DOHH2 (cell line): Measurements from ENCODE around the gene PABPC3.

Experiments used
- H3F3A ChIP-seq: fragments of 200-600 bp; sonication (generic), shearing (Covaris generic); 2 replicates; pipeline ENCODE4 v1.6.0; 2016; ENCODE audit warnings: antibody characterized with exemption, mild to moderate bottlenecking; ENCODE audit not compliant: control insufficient read depth, insufficient read depth
- H3K27ac ChIP-seq: fragments of 200-600 bp; sonication (generic); 2 replicates; pipeline ENCODE4 v1.5.1; 2014; ENCODE audit warnings: low read depth, mild to moderate bottlenecking, low read length, moderate library complexity
- H3K27me3 ChIP-seq: fragments of 200-600 bp; sonication (generic); 2 replicates; pipeline ENCODE4 v1.6.1; 2014; ENCODE audit warnings: mild to moderate bottlenecking, low read length, mixed read lengths; ENCODE audit not compliant: control insufficient read depth
- H3K36me3 ChIP-seq: fragments of 200-600 bp; sonication (generic); 2 replicates; pipeline ENCODE4 v1.6.1; 2014; ENCODE audit warnings: mild to moderate bottlenecking, low read length, moderate library complexity, mixed read lengths; ENCODE audit not compliant: control insufficient read depth
- H3K4me1 ChIP-seq: fragments of 200-600 bp; sonication (generic); 2 replicates; pipeline ENCODE4 v1.6.1; 2014; ENCODE audit warnings: mild to moderate bottlenecking, low read length, mixed read lengths; ENCODE audit not compliant: control insufficient read depth
- H3K4me2 ChIP-seq: fragments of 200-600 bp; sonication (generic); 2 replicates; pipeline ENCODE4 v1.6.0; 2014; ENCODE audit warnings: mild to moderate bottlenecking, low read length, moderate library complexity
- H3K4me3 ChIP-seq: fragments of 200-600 bp; sonication (generic); 2 replicates; pipeline ENCODE4 v1.5.1; 2014; ENCODE audit warnings: mild to moderate bottlenecking, low read length, mixed read lengths
- H3K79me2 ChIP-seq: fragments of 200-600 bp; sonication (generic); 2 replicates; pipeline ENCODE4 v1.6.1; 2014; ENCODE audit warnings: mild to moderate bottlenecking, low read length, mixed read lengths; ENCODE audit not compliant: control insufficient read depth
- H3K9me2 ChIP-seq: fragments of 200-600 bp; sonication (generic); replicated peaks from 2 replicates; pipeline ENCODE4 v1.6.1; 2014; ENCODE audit warnings: mild to moderate bottlenecking, low read length, mixed read lengths; ENCODE audit not compliant: control insufficient read depth
- H3K9me3 ChIP-seq: fragments of 200-600 bp; sonication (generic); 2 replicates; pipeline ENCODE4 v1.6.1; 2014; ENCODE audit warnings: antibody characterized with exemption, low read length, mixed read lengths; ENCODE audit not compliant: control insufficient read depth, insufficient read depth
- H4K20me1 ChIP-seq: fragments of 200-600 bp; sonication (generic); 2 replicates; pipeline ENCODE4 v1.6.0; 2014; ENCODE audit warnings: low read depth, mild to moderate bottlenecking, antibody characterized with exemption, low read length, moderate library complexity; ENCODE audit not compliant: control insufficient read depth, insufficient read depth
- EZH2phosphoT487 ChIP-seq: fragments of 200-600 bp; sonication (generic); IDR thresholded peaks from 2 replicates; pipeline ENCODE4 v1.6.1; 2017; ENCODE audit warnings: borderline replicate concordance, mild to moderate bottlenecking, antibody characterized with exemption, low read length, moderate library complexity, mixed read lengths
- TF ChIP-seq, protein P1 (sequence below): fragments of 200-600 bp; sonication (generic); IDR thresholded peaks from one replicate; pipeline ENCODE4 v1.5.1; 2014; ENCODE audit warnings: antibody characterized with exemption, mild to moderate bottlenecking, low read depth, low read length; ENCODE audit not compliant: poor library complexity, severe bottlenecking

The PABPC3 gene

DNA sequence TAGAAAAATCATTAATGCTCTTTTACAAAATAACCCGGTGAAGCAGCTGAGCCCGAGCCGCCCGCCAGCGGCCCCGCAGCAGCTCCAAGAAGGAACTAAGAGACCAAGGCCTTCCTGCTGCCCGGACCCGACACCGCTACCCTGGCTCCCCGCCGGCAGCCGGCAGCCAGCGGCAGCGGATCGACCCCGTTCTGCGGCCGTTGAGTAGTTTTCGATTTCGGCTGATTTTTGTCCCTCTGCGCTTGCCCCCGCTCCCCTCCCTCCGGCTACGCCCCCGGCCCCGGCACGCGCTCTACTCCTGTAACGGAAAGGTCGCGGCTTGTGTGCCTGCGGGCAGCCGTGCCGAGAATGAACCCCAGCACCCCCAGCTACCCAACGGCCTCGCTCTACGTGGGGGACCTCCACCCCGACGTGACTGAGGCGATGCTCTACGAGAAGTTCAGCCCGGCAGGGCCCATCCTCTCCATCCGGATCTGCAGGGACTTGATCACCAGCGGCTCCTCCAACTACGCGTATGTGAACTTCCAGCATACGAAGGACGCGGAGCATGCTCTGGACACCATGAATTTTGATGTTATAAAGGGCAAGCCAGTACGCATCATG is at the start of gene PABPC3:
Gene PABPC3 (plus strand): TSS at position 286 of the 603 bp plus-strand sequence. CDS start 63 bp downstream, at position 349.
- Histone ChIP-seq H3K4me1 (no peaks in the 10 kb centered on the region), H3K4me3 (no peak within 1 kb of the TSS), H3K79me2 (no peaks in the 10 kb centered on the region), H3K27me3 (0 out of 2 replicates have a peak, but pooled peaks cover 2% of the 10 kb centered on the region), H3K36me3 (no peaks in the 10 kb centered on the region), H3K9me2 (no peaks in the 10 kb centered on the region), H3K27ac (no peak within 1 kb of the TSS), H3K9me3 (no peaks in the 10 kb centered on the region), H4K20me1 (no peaks in the 10 kb centered on the region), H3F3A (no peaks in the 10 kb centered on the region), H3K4me2 (no peak within 1 kb of the TSS)
- TF ChIP-seq EZH2phosphoT487: no peak
- TF ChIP-seq, protein P1, sequence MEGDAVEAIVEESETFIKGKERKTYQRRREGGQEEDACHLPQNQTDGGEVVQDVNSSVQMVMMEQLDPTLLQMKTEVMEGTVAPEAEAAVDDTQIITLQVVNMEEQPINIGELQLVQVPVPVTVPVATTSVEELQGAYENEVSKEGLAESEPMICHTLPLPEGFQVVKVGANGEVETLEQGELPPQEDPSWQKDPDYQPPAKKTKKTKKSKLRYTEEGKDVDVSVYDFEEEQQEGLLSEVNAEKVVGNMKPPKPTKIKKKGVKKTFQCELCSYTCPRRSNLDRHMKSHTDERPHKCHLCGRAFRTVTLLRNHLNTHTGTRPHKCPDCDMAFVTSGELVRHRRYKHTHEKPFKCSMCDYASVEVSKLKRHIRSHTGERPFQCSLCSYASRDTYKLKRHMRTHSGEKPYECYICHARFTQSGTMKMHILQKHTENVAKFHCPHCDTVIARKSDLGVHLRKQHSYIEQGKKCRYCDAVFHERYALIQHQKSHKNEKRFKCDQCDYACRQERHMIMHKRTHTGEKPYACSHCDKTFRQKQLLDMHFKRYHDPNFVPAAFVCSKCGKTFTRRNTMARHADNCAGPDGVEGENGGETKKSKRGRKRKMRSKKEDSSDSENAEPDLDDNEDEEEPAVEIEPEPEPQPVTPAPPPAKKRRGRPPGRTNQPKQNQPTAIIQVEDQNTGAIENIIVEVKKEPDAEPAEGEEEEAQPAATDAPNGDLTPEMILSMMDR: no peak

DNA sequence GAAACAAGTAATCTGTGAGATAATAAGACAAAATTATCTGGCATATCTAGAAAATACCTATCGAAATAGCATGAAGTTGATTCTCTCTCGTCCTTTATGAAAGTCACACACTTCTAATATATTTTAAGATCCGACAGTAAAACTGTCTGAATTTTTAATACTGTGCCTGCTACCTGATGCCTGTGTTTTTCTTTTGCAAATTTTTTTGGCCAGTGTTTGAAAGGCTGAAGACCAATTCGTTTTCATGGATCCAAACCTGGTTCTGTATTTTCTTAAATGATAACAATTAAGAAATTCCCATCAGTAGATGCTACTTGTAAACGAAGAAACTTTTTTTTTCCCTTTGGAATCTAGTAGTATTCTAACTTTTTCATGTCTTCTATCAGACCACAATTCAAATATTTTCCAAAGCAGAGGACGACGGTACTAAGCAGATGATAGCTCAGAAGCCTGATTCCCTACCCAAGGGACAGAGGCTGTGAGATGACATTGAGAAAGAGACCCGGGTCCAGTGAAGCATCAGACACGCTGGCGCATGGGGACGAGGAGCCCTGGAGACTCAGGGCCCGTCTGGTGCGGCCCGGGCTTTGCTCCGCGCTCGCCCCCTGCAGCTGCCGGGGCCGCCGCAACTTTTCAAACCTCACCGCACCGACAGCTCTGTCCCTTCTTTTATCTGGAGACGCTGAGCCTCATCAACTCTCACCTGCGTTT is 49.5 kb upstream of the PABPC3 start:
- no peaks in the 10 kb centered on the region for H3K36me3 ChIP-seq
- H3K4me3 ChIP-seq: no peak overlapping the region
- peaks cover 14% of the 10 kb centered on the region for H3K27me3 ChIP-seq

DNA sequence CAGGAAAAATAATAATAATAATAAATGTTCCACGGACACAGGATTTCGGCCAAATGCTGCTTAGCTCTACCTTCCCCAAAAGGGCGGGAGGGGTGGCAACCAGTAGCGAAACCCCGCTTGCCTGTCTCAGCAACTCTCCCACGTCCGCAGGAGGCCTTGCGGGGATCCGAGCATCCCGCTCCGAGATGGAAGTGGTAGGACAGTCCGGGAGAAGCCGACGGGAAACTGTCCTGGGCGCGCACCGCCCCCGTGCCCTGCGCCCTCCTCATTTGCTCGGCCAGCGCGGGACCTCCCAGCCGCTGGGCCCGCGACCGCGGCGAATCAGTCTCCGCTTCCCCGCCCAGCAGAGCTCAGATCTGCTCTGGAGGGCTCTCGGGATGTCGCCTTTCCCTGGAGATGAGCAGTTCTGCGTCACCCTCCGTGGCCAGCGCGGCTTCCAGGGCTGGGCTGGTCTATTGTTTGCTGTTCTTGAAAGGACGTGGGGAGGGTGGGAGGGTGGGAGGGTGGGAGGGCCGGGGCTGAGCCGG is 48.9 kb upstream of the PABPC3 start:
- H3K4me1 ChIP-seq: no peaks in the 10 kb centered on the region
- H3K27me3 ChIP-seq: peaks cover 10% of the 10 kb centered on the region
- no peak overlapping the region for H3K27ac ChIP-seq
- no peaks in the 10 kb centered on the region for H4K20me1 ChIP-seq
- no peaks in the 10 kb centered on the region for H3K36me3 ChIP-seq
- no peak overlapping the region for H3K4me2 ChIP-seq
- no peak overlapping the region for H3K4me3 ChIP-seq
- H3F3A ChIP-seq: no peaks in the 10 kb centered on the region
- H3K79me2 ChIP-seq: no peaks in the 10 kb centered on the region
- no peaks in the 10 kb centered on the region for H3K9me2 ChIP-seq
- TF ChIP-seq, protein P1: no peak
- TF ChIP-seq EZH2phosphoT487: no peak
- peaks cover 12% of the 10 kb centered on the region for H3K9me3 ChIP-seq

More for the DNA sequence above, 49.5 kb upstream of the PABPC3 start:
- no peaks in the 10 kb centered on the region for H3F3A ChIP-seq
- H3K4me2 ChIP-seq: no peak overlapping the region
- no peaks in the 10 kb centered on the region for H3K9me2 ChIP-seq
- no peak overlapping the region for H3K27ac ChIP-seq
- H3K4me1 ChIP-seq: no peaks in the 10 kb centered on the region
- no peaks in the 10 kb centered on the region for H4K20me1 ChIP-seq
- TF ChIP-seq EZH2phosphoT487: no peak
- TF ChIP-seq, protein P1: no peak
- no peaks in the 10 kb centered on the region for H3K79me2 ChIP-seq
- H3K9me3 ChIP-seq: peaks cover 9% of the 10 kb centered on the region
